ENCODE data around the gene CEP131.

The CEP131 gene

DNA sequence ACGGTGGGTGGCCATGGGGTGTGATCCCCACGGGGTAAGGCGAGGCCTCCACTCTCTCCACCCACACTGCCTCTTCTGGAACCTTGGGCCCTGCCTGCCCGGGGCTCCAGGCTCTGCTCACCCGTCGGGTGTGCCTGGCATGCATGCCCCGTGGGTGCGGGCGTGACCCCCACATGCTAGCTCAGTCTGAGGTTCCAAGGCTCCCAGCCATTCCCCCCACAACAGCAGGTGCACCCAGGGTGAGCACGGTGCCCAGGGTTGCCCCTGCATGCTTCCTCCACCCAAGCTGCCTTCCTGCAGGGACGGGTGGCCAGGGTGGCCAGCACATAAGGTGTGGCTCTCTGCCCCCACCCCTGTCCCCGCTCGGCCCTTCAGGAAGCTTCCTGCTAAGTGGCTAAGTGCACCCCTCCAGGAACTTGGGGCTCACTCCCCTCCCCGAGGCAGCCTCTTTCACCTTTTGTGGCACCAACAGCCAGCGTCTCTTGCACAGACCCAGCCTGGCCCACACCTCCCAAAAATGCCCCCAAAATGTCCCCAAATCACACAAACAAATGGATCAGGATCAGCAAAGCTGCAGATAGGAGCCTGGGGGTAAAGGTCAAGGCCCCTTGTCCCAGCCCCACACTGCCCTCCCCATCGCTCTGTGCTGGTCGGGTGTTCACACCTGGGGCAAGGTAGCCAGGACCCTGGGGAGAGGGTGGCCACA, 78.9 kb downstream of the CEP131 start:
- DNase-seq = no peak

DNA sequence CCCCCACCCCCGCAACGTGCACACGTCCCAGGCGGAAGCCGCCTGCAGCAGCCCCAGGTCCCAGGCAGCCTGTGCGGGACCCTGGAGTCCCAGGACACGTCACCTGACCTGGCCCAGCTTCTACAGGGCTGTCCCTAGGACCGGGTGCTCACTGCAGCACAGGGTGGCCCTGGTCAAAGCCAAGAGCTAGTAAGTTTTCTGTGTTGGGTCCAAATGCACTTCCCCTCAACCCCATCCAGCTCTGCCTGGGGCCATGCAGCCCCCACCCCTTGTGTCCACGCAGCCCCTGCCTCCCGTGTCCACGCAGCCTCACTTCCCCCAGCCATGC, 79.6 kb downstream of the CEP131 start:
- DNase-seq = no peak

DNA sequence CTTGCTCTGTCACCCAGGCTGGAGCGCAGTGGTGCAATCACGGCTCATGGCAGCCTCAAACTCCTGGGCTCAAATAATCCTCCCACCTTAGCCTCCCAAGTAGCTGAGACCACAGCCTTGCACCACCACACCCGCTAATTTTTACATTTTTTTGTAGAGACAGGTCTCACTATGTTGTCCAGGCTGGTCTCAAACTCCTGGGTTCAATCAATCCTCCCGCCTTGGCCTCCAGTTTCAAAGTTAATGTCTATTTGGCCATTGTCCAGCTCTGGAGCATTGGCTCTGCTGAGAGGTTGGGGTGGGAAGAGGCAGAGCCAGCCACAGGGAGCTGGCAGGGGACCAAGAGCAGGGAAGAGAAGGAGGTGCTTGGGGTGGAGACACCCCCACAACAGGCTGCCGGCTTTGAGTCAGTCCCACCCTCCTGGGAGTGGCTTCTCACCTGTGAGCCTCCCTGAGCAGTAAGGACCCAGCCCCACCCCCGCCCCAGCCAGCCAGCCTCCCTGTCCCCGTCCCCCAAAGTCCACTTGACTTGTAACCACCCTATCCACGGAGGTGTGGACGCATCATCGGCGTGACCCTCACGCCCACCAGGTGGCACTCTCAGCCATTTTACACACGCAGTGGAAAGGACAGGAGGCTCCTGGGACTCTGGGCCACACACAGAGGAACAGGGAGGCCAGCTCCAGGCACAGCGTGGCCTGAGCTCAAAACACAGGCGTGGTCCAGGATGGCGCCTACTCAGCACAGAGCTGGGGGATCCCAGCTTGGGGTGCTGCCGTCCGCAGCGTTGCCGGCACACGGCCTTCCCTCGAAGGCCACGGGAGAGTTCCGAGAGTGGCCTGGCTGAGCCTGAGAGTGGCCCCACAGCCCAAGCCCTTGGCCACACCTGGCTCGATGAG, 80.2 kb downstream of the CEP131 start:
- DNase-seq = peak; percentile 73

DNA sequence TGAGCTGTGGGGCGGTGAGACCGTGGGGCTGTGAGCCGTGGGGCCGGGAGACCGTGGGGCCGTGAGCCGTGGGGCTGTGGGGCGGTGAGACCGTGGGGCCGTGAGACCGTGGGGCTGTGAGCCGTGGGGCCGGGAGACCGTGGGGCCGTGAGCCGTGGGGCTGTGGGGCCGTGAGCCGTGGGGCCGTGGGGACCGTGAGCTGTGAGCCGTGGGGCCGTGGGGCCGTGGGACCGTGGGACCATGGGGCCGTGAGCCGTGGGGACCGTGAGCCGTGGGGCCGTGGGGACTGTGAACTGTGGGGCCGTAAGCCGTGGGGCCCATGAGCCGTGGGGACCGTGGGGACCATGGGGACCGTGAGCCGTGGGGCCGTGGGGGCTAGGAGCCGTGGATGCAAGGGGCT, 82.1 kb downstream of the CEP131 start:
- DNase-seq = no peak

DNA sequence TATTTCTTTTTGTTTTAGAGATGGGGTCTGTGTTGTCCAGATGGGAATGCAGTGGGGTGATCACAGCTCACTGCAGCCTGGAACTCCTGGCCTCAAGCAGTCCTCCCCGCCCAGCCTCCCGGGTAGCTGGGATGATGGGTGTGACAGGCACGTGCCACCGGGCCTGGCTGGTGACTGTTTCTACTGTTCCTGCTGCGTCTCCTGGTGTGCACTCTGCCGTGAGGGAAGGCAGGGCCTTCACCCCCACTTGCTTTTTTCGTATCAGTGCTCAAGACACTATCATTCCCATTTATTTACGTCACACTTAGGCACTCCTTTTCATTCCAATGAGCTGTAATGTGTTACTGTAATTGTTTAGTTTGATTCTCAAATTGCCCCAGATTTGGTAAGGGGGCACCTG, 82.7 kb downstream of the CEP131 start:
- DNase-seq = no peak
